Stimulated activated CD4-positive, alpha-beta T cell treated with anti-CD3 and anti-CD28 coated beads, Interleukin-1b, Interleukin-23, amount 100 ng/mL, for 1 hour (primary cell): ENCODE data around the gene TRUB1.

Source experiments
- DNase-seq, 2 donors: peaks; one replicate each; pipeline ENCODE4 v3.0.0-alpha.2; 2020; ENCODE audit warnings: low read depth in 2 of 2

TRUB1 gene

GRCh38 chr10:114975091-114975490 is 37.1 kb downstream of the TRUB1 start:
- no peak for DNase-seq

- no peak for DNase-seq
Observed at GRCh38 chr10:114982989-114983388, 45.0 kb downstream of the TRUB1 start.

- no peak for DNase-seq
Observed at GRCh38 chr10:114987995-114988394, 50.0 kb downstream of the TRUB1 start.

- no peak for DNase-seq
Observed at GRCh38 chr10:114990586-114990985, 52.6 kb downstream of the TRUB1 start.

- DNase-seq, result no peak
Observed at GRCh38 chr10:114990991-114991390, 53.0 kb downstream of the TRUB1 start.

GRCh38 chr10:114992189-114992775 is 54.3 kb downstream of the TRUB1 start:
- no peak for DNase-seq

- DNase-seq, result no peak
Observed at GRCh38 chr10:114995468-114996247, 57.7 kb downstream of the TRUB1 start.

GRCh38 chr10:114996542-114996941 is 58.5 kb downstream of the TRUB1 start:
- DNase-seq, result no peak

GRCh38 chr10:114998993-114999392 is 61.0 kb downstream of the TRUB1 start:
- DNase-seq, result no peak

GRCh38 chr10:115001506-115002381 is 63.7 kb downstream of the TRUB1 start:
- no peak for DNase-seq

GRCh38 chr10:115003396-115003795 is 65.4 kb downstream of the TRUB1 start:
- no peak for DNase-seq

GRCh38 chr10:115004236-115004862 is 66.4 kb downstream of the TRUB1 start:
- DNase-seq, result no peak

- DNase-seq, result no peak
Observed at GRCh38 chr10:115005771-115006170, 67.8 kb downstream of the TRUB1 start.

- DNase-seq, result no peak
Observed at GRCh38 chr10:115018185-115018931, 80.4 kb downstream of the TRUB1 start.

- DNase-seq, result no peak
Observed at GRCh38 chr10:115020449-115020848, 82.5 kb downstream of the TRUB1 start.

GRCh38 chr10:115022733-115023132 is 84.7 kb downstream of the TRUB1 start:
- DNase-seq, result no peak

- DNase-seq, result no peak
Observed at GRCh38 chr10:115023715-115024114, 85.7 kb downstream of the TRUB1 start.

GRCh38 chr10:115024371-115024770 is 86.4 kb downstream of the TRUB1 start:
- no peak for DNase-seq

GRCh38 chr10:115026056-115026745 is 88.2 kb downstream of the TRUB1 start:
- DNase-seq, result no peak

- DNase-seq, result no peak
Observed at GRCh38 chr10:115026746-115027140, 88.7 kb downstream of the TRUB1 start.
